Parathyroid adenoma (tissue), 2 donors: Measurements from ENCODE around the gene PRELID1.
"Not testable (repeated sequence)": the region's sequence is repeated elsewhere in the genome, so short reads cannot be mapped to it uniquely, and the experiment has no call there.

Experiments
- H2AFZ ChIP-seq: fragments of 300-600 bp; sonication (generic); one replicate; pipeline ENCODE4 v1.7.0; 2017; ENCODE audit warnings: antibody characterized with exemption, mild to moderate bottlenecking
- H3K27ac ChIP-seq: fragments of 300-600 bp; sonication (generic); one replicate; pipeline ENCODE4 v1.7.0; 2017
- H3K27me3 ChIP-seq: fragments of 300-600 bp; sonication (generic); one replicate; pipeline ENCODE4 v1.7.0; 2017; ENCODE audit warnings: low read length; ENCODE audit not compliant: control insufficient read depth, insufficient read depth
- H3K36me3 ChIP-seq: fragments of 300-600 bp; sonication (generic); one replicate; pipeline ENCODE4 v1.7.0; 2017; ENCODE audit warnings: low read length; ENCODE audit not compliant: control insufficient read depth, insufficient read depth
- H3K4me1 ChIP-seq: fragments of 300-600 bp; sonication (generic); one replicate; pipeline ENCODE4 v1.7.0; 2017; ENCODE audit warnings: control low read depth
- H3K4me2 ChIP-seq: fragments of 300-600 bp; sonication (generic); one replicate; pipeline ENCODE4 v1.7.0; 2017; ENCODE audit warnings: low read length
- H3K4me3 ChIP-seq: fragments of 300-600 bp; sonication (generic); one replicate; pipeline ENCODE4 v1.7.0; 2017; ENCODE audit warnings: low read depth, low read length
- H3K79me2 ChIP-seq: fragments of 300-600 bp; sonication (generic); one replicate; pipeline ENCODE4 v1.7.0; 2017; ENCODE audit warnings: control low read depth
- H3K9ac ChIP-seq: fragments of 300-600 bp; sonication (generic); one replicate; pipeline ENCODE4 v1.7.0; 2017; ENCODE audit warnings: mild to moderate bottlenecking
- H3K9me3 ChIP-seq: fragments of 300-600 bp; sonication (generic); one replicate; pipeline ENCODE4 v1.7.0; 2017; ENCODE audit warnings: low read length; ENCODE audit not compliant: control insufficient read depth
- CTCF ChIP-seq: fragments of 300-600 bp; sonication (generic); IDR thresholded peaks from one replicate; pipeline ENCODE4 v1.7.0; 2017; ENCODE audit warnings: antibody characterized with exemption, mild to moderate bottlenecking
- donor health status: primary hyperparathyroidism.

The PRELID1 gene

GRCh38 chr5:177338251-177339106 is 34.9 kb downstream of the PRELID1 start:
- Histone ChIP-seq H3K4me3 (no peak overlapping the region), H3K27ac (no peak overlapping the region), H3K4me2 (no peak overlapping the region), H3K27me3 (no peaks in the 10 kb centered on the region), H3K36me3 (no peaks in the 10 kb centered on the region), H3K79me2 (peaks cover 56% of the 10 kb centered on the region), H2AFZ (no peak overlapping the region), H3K9me3 (no peaks in the 10 kb centered on the region), H3K9ac (no peak overlapping the region), H3K4me1 (no peaks in the 10 kb centered on the region)
- TF ChIP-seq CTCF, result no peak

DNA sequence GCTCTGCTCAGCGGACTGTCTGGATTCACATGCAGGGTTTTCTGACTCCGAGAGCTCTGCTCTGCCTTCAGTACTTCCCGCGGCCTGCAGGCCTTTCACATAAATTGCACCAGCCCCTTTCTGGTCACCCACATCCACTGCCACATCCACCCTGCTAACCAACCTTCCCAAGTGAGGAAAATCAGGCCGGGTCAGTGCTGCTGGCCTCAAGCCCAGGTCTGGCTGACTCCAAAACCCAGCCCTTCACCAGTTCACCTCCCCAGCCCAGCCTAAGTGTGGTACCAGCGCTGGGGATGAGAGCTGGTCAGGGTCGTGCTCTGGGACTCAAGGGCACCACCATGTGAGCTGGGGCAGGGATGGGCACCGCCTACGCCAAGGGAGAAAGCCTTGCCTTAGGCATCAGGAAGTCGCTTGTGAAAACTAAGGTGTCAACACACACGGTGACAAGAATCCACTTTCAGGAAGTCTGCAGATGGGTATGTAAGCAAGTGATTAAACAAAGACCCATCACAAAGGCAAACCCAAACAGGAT is 35.6 kb downstream of the PRELID1 start:
- no peak overlapping the region for H3K9ac ChIP-seq
- no peaks in the 10 kb centered on the region for H3K27me3 ChIP-seq
- no peaks in the 10 kb centered on the region for H3K36me3 ChIP-seq
- peaks cover 60% of the 10 kb centered on the region for H3K79me2 ChIP-seq
- no peak overlapping the region for H3K4me3 ChIP-seq
- no peaks in the 10 kb centered on the region for H3K4me1 ChIP-seq
- no peak for TF ChIP-seq CTCF
- H2AFZ ChIP-seq, result no peak overlapping the region
- H3K4me2 ChIP-seq, result no peak overlapping the region
- H3K9me3 ChIP-seq, result no peaks in the 10 kb centered on the region
- no peak overlapping the region for H3K27ac ChIP-seq

DNA sequence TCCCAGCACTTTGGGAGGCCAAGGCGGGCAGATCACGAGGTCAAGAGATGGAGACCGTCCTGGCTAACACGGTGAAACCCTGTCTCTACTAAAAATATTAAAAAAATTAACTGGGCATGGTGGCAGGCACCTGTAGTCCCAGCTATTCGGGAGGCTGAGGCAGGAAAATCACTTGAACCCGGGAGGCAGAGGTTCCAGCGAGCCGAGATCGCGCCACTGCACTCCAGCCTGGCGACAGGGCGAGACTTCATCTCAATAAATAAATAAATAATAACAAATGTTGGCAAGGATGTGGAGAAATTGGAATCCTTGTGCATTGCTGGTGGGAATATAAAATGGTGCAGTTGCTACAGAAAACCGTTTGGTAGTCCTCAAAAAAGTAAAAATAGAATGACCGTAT is 39.4 kb downstream of the PRELID1 start:
- not testable (repeated sequence) for H3K4me2 ChIP-seq, H3K4me3 ChIP-seq, H3K9ac ChIP-seq, H3K36me3 ChIP-seq, H3K27ac ChIP-seq, H3K9me3 ChIP-seq, H3K4me1 ChIP-seq, H2AFZ ChIP-seq, H3K27me3 ChIP-seq
- peaks cover 57% of the 10 kb centered on the region for H3K79me2 ChIP-seq

DNA sequence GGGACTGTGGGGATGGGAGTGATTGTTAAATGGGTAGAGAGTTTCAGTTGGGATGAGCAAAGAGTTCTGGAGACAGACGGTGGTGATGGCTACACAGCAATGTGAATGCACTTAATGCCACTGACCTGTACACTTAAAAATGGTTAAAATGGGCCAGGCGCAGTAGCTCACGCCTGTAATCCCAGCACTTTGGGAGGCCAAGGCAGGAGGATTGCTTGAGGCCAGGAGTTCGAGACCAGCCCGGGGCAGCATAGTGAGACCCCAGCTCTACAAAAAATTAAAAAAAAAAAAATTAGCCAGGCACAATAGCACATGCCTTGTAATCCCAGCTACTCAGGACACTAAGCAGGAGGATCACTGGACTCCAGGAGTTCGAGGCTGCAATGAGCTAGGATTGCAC is 40.2 kb downstream of the PRELID1 start:
- Histone ChIP-seq H3K79me2 (peaks cover 50% of the 10 kb centered on the region), H3K27ac (no peak overlapping the region), H3K4me3 (no peak overlapping the region), H3K27me3 (no peaks in the 10 kb centered on the region), H3K4me2 (no peak overlapping the region), H3K9ac (no peak overlapping the region), H3K36me3 (no peaks in the 10 kb centered on the region), H3K4me1 (peaks cover 4% of the 10 kb centered on the region), H3K9me3 (no peaks in the 10 kb centered on the region), H2AFZ (no peak overlapping the region)
- no peak for TF ChIP-seq CTCF

DNA sequence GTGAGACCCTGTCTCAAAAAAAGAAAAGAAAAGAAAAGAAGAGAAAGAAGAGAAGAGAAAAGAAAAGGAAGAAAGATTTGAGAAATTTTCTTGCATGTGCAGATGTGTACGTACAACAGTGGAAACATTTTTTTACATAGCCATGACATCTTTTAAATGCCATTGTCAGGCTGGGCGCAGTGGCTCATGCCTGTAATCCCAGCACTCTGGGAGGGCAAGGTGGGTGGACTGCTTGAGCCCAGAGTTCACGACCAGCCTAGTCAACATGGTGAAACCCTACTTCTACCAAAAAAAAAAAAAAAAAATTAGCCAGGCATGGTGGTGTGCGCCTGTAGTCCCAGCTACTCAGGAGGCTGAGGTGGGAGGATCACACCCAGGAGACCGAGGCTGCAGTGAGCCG is 41.3 kb downstream of the PRELID1 start:
- Histone ChIP-seq H3K27ac (no peak overlapping the region), H3K79me2 (peaks cover 43% of the 10 kb centered on the region), H3K4me2 (no peak overlapping the region), H3K27me3 (no peaks in the 10 kb centered on the region), H3K9ac (no peak overlapping the region), H3K4me1 (peaks cover 4% of the 10 kb centered on the region), H2AFZ (no peak overlapping the region), H3K36me3 (no peaks in the 10 kb centered on the region), H3K9me3 (no peaks in the 10 kb centered on the region), H3K4me3 (no peak overlapping the region)
- no peak for TF ChIP-seq CTCF
